ENCODE data around the gene ATP5MC3. TPM values are rescaled to one million over a fixed set of nuclear protein-coding genes. Genes with fewer than 3 reads are reported as not detected.

Gene ATP5MC3
- total RNA-seq, 2 donors from 2014 or later: 48.1 to 74.5 TPM

- H3K36me3 ChIP-seq: peaks cover 3% of the 10 kb centered on the region
- ATAC-seq (ENCODE audit: insufficient number of reproducible peaks, low FRiP score, low read depth) (no peak), DNase-seq (ENCODE audit: low spot score) (no peak)
- peaks cover 19 to 20% of the 10 kb centered on the region in 2 donors for H3K4me1 ChIP-seq (ENCODE audit: control insufficient read depth in 1 of 2, low read depth in 2 of 2)
- H3K9me3 ChIP-seq: no peaks in the 10 kb centered on the region
- no peak overlapping the region for H3K27ac ChIP-seq
- no peaks in the 10 kb centered on the region for H3K27me3 ChIP-seq (replicated peaks; ENCODE audit: insufficient read depth)
- no peak overlapping the region for H3K4me3 ChIP-seq
- no peak for TF ChIP-seq CTCF (IDR thresholded peaks at IDR 0.05)
Measured at GRCh38 chr2:175164235-175164634, 17.3 kb downstream of the ATP5MC3 start.

GRCh38 chr2:175158894-175159293, 22.6 kb downstream of the ATP5MC3 start:
- Histone ChIP-seq H3K27ac (no peak overlapping the region), H3K4me1 (ENCODE audit: control insufficient read depth in 1 of 2, low read depth in 2 of 2) (peaks cover 0 to 17% of the 10 kb centered on the region in 2 donors), H3K36me3 (no peaks in the 10 kb centered on the region), H3K9me3 (no peaks in the 10 kb centered on the region), H3K27me3 (replicated peaks; ENCODE audit: insufficient read depth) (no peaks in the 10 kb centered on the region), H3K4me3 (no peak overlapping the region)
- TF ChIP-seq CTCF (IDR thresholded peaks at IDR 0.05): no peak
- ATAC-seq (ENCODE audit: insufficient number of reproducible peaks, low FRiP score, low read depth): no peak
- DNase-seq (ENCODE audit: low spot score): no peak

- no peak for TF ChIP-seq CTCF (IDR thresholded peaks at IDR 0.05)
- no peak for DNase-seq (ENCODE audit: low spot score)
- H3K9me3 ChIP-seq: no peaks in the 10 kb centered on the region
- ATAC-seq (ENCODE audit: insufficient number of reproducible peaks, low FRiP score, low read depth): no peak
- H3K27ac ChIP-seq: no peak overlapping the region
- no peaks in the 10 kb centered on the region for H3K27me3 ChIP-seq (replicated peaks; ENCODE audit: insufficient read depth)
- H3K4me3 ChIP-seq: no peak overlapping the region
- H3K36me3 ChIP-seq: no peaks in the 10 kb centered on the region
- H3K4me1 ChIP-seq (ENCODE audit: control insufficient read depth in 1 of 2, low read depth in 2 of 2): peaks cover 5 to 33% of the 10 kb centered on the region in 2 donors
Measured at GRCh38 chr2:175156534-175156933, 25.0 kb downstream of the ATP5MC3 start.

GRCh38 chr2:175154661-175155082, 26.8 kb downstream of the ATP5MC3 start:
- H3K27me3 ChIP-seq (replicated peaks; ENCODE audit: insufficient read depth): no peaks in the 10 kb centered on the region
- no peak for ATAC-seq (ENCODE audit: insufficient number of reproducible peaks, low FRiP score, low read depth)

GRCh38 chr2:175152242-175152641, 29.3 kb downstream of the ATP5MC3 start:
- DNase-seq (ENCODE audit: low spot score): no peak
- no peak overlapping the region for H3K4me3 ChIP-seq
- no peak for TF ChIP-seq CTCF (IDR thresholded peaks at IDR 0.05)
- H3K27ac ChIP-seq: no peak overlapping the region
- no peaks in the 10 kb centered on the region for H3K27me3 ChIP-seq (replicated peaks; ENCODE audit: insufficient read depth)
- no peak for ATAC-seq (ENCODE audit: insufficient number of reproducible peaks, low FRiP score, low read depth)
- no peaks in the 10 kb centered on the region for H3K36me3 ChIP-seq
- H3K4me1 ChIP-seq (ENCODE audit: control insufficient read depth in 1 of 2, low read depth in 2 of 2): peaks cover 23 to 47% of the 10 kb centered on the region in 2 donors
- no peaks in the 10 kb centered on the region for H3K9me3 ChIP-seq

More at GRCh38 chr2:175154661-175155082, 26.8 kb downstream of the ATP5MC3 start:
- no peak for DNase-seq (ENCODE audit: low spot score)
- no peak for TF ChIP-seq CTCF (IDR thresholded peaks at IDR 0.05)
- Histone ChIP-seq H3K36me3 (no peaks in the 10 kb centered on the region), H3K9me3 (no peaks in the 10 kb centered on the region), H3K4me1 (ENCODE audit: control insufficient read depth in 1 of 2, low read depth in 2 of 2) (peaks cover 10 to 34% of the 10 kb centered on the region in 2 donors), H3K4me3 (no peak overlapping the region), H3K27ac (no peak overlapping the region)
